NCI-H2227 (cell line): ENCODE results near the gene CD74.

Source experiments
- DNase-seq: peaks from one replicate; lab custom pipeline; 2025; ENCODE audit not compliant: unreplicated experiment; lab: John Stamatoyannopoulos, UW

The CD74 gene

GRCh38 chr5:150397782-150398721 is 14.7 kb downstream of the CD74 start:
- no peak for DNase-seq

DNA sequence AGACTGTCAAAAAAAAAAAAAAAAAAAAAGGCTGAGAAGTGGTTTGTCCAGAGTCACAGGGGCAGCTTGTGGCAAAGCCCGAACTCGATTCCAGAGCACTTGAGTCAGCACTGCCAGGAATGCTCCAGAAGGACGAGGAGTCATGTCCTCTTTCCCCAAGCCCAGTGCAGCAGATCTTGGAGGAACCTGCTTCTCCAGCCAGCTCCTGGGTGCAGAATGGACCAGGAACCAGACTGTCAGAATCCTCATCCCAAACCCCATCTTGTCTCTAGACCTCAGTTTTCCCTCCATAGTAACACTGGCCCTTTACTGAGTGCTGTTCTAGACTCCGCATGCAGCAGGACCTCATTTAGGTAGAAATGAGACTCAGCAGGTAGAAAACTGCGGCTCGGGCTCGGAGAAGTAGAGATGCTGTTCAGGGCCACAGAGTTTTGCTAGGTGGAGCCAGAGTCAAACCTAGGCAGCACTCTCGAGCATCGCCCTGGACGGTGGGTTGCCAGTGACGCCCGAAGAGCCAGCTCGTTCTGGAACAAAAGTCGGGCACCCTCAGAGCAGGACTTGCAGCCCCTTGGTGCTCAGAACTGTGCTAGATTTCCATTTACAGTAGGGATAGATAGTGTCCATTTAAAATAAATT is 15.4 kb downstream of the CD74 start:
- DNase-seq, result no peak

- no peak for DNase-seq
These were observed 16.4 kb downstream of the CD74 start for GRCh38 chr5:150396267-150396666.

- DNase-seq, result no peak
These were observed 17.1 kb downstream of the CD74 start for GRCh38 chr5:150395688-150395975.

DNA sequence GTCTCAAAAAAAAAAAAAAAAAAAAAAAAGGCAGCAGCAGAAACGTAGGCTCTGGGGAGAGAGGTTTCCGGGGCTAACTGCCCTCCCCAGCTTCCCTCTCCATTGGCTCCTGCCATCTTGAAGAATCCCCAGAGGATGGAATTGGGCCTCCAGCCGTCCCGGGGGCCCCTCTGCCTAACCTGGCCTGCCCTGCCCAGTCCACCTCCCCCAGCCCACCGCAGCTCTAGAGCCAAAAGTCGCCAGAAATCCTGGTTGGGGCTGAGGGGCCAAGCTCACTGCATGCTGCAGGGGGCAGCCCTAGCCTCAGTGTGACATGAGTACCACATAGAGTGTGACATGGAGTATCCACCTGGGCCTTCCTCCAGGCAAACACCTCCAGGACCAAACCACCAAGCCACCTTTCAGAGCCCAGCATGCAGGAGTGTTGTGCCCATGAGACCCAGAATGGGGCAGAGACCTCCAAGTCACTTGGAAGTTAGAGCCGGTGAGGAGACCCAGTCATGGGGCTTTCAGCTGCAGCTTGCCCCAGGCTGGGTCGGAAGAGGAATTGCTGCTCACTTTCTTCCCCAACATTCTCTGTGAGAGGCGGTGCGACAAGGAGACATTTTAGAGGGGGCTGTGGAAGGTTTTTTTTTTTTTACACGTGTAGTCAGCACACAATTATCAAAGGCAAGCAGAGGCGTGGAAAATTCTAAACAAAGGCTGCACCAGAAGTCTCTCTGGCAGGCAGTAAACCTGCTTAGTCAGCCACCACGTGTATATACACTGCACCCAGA is 17.6 kb downstream of the CD74 start:
- DNase-seq, result no peak

DNA sequence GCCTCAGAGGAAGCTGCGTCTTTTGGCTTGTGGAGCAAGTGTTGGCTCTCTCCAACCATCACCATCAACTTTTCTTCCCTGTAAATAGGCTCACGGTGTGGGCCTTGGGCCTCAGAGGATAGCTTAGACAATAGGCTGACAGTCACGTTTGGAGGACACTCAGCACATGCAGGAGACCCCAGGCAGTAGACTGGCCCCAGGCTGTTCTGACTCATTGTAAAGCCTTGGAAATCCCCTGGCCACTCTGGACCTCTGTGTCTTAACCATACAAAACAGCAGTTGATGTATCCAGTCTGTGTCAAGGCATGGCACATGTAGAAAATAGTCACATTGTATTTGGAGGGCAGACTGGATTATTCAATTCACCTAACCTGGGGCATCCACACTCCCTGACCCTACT is 18.6 kb downstream of the CD74 start:
- DNase-seq, result no peak

- DNase-seq, result no peak
These were observed 19.5 kb downstream of the CD74 start for GRCh38 chr5:150393096-150393645.

GRCh38 chr5:150392680-150393079 is 20.0 kb downstream of the CD74 start:
- no peak for DNase-seq

GRCh38 chr5:150391986-150392385 is 20.7 kb downstream of the CD74 start:
- DNase-seq, result no peak

DNA sequence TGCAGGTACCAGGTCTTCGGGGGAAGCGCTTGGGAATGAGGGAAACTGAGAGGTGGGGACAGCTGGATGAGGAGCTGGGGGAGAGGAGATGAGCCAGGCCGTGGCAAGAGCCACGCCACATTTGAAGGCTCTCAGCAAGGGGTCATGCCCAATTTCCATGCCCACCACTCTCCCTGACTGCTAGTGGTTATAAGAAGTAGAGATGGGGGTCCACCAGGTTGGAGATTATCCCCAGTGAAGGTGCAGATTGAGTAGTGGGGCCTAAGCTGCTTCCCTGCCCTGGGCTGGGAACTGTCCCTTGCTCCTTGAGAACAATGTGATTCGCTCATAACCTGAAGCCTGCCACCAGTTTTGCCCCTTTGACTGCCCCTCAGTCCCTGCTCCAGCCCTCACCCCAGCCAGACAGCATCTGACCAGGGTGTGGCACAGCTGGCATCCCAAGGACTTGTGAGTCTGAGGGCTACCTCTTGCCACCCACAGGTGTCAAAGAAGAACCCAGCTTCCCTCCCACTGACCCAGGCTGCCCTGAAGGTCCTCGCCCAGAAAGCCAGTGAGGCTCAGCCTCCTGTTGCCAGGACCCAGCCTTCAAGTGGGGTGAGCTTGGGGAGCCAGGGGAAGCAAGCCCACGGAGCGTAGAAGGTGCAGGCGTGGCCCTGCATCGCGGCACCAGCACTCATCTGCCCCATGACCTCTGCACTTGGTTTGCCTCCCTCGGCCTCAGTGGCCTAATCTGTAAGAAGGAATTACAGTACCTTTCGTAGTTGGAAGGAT is 21.5 kb downstream of the CD74 start:
- no peak for DNase-seq

DNA sequence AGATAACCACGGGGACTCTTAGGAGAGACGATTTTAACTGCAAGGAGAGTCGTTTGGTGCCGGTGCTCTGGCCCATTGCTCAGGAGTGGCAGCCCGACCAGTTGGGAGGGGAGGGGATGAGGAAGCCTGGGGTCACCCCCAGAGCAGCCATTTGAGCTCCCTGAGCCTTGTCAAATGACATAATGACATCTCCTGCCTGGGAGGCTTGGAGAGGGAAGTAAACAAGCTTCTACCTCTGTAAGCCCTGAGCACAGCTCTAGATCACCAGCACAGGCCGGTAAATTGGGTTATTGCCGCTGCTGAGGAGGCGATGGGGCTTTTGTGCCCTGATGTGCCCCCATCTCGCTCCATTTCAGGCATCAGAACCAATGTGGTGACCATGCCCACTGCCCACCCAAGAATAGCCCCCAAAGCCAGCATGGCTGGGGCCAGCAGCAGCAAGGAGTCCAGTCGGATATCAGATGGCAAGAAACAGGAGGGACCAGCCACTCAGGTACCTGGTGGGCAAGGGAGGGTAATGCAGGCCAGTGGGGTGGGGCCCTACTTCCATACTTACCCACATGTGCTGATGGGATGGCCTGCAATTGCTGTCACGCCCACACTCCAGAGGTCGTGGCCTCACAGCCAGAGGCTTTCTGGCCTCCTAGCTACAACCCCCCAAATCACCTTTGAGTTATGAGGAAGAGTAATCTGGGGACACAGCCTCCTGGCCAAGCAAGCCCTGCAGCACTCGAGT is 23.0 kb downstream of the CD74 start:
- DNase-seq, result no peak

DNA sequence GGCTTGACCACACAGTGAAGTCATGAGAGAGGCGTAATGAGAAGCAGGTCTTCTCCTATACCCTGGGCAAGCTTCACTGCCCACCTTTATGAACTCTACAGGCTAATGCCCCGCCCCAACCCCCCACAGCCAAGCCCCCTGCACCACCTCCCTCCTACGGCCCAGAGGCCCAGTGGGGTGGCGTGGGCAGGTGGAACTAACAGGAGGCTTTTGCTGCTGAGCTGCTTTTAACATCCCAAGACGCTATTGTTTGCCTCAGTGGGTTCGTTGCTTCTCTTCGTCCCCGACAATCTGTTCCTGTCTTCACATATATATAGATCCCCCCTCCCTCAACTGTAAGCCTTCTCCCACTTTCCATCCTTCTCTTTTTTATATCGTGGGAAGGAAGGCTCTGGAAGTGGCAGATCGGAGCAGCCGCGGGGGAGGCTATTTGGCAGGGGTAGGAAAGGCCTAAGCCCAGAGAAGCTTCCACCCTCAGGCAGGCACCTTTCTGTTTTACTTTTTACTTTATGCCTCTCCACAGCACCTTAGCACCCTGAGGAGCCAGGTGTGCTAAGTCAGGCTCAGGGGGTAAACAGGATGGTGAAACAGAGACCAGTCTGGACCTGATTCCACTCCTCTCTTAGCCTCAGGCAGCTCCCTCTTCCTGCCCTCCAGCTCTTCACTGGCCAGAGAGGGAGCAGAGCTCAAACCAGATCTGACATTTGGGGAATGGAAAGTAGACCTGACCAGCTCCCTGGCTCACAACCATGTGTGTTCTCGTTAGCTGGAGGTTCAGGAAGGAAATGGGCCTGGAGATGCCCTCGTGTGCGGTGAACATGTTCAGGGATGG is 26.5 kb downstream of the CD74 start:
- DNase-seq, result no peak

GRCh38 chr5:150384701-150385100 is 28.0 kb downstream of the CD74 start:
- DNase-seq, result no peak

DNA sequence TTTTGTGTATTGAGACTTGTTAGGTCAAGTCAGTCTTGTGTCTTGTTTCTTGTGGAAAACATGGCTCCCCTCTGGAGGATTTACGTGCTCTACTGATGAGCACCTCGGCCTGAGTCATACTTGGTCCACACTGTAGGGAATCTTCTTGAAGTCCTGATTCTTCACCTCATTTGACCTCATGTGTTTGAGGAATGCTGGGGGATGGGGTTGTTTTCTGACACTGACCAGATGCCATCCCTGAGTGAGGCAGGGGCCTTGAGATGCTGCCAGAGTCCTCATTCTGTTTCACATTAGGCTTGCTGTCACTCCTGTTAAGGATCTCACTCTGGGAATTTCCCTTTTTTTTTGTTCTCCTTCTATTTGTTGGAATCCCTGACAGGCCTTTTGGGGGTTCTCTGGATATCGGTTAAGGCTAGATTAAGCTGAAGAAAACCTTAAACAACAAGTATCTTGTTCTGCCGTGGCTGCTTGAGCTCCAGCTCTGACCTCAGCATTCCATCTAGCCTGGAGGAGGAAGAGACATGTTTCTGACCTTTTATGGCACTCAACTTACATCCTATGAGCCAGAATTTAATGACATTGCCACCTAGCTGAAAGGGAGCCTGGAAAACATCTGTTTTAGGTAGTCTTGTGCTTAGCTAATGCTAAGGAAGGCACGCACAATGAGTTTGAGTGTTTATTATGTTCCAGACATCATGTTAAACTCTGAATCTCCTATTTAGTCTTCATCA is 34.6 kb downstream of the CD74 start:
- no peak for DNase-seq

- DNase-seq, result no peak
These were observed 35.6 kb downstream of the CD74 start for GRCh38 chr5:150376799-150377771.

DNA sequence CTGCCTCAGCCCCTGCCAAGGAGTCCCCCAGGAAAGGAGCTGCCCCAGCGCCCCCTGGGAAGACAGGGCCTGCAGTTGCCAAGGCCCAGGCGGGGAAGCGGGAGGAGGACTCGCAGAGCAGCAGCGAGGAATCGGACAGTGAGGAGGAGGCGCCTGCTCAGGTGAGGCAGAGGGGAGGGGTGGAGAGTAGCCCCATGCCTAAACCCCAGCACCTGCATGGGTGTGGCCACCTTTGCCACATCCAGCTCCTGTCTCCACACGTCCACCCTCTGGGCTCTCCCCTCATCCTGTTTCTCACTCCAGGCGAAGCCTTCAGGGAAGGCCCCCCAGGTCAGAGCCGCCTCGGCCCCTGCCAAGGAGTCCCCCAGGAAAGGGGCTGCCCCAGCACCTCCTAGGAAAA is 38.1 kb downstream of the CD74 start:
- DNase-seq, result no peak

DNA sequence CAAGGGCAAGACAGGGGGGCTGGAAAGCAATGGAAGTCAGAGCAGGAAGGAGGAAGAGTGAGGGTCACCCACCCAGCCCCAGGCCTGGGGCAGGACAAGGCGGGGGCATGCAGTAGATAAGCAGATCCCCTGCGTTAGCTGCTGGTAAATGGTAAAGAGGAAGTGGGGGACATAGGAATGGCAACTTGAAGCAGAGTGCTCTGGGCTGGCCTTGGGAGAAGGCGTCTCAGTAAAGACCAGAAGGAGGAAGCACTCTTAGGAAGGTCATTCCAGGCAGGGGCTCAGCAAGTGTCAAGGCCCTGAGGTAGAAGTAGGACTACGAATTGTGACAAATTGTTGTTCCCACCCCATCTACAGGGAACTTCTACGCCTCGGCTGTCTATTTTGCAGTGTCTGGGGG is 40.1 kb downstream of the CD74 start:
- DNase-seq, result no peak
